MCF 10A (cell line): ENCODE data around the gene FADS6. TPM values are rescaled to one million over a fixed set of nuclear protein-coding genes. Genes with fewer than 3 reads are reported as not detected.

Experiments used
- BruUV-seq: library from RNA; stranded (reverse); fragments of 400-500 nt; replicated peaks from 2 replicates; lab custom pipeline; 2021; lab: Mats Ljungman, UMichigan
- CTCF ChIA-PET: fragments of 300-600 bp; sonication (Branson Sonifier 250); formaldehyde crosslinking; extraction: SDS; loops from one replicate; lab custom pipeline; 2021; ENCODE audit warnings: antibody characterized with exemption, inconsistent platforms; lab: Yijun Ruan, JAX
- POLR2A ChIA-PET: fragments of 300-600, 350-650 bp; sonication (Branson Sonifier 250); formaldehyde crosslinking; extraction: SDS; loops from one replicate; lab custom pipeline; 2020; ENCODE audit warnings: antibody characterized with exemption, inconsistent platforms; lab: Yijun Ruan, JAX
- DNase-seq: peaks from one replicate; pipeline ENCODE4 v3.0.0-alpha.2; 2018; ENCODE audit not compliant: unreplicated experiment
- H3K27ac Mint-ChIP-seq: one replicate; pipeline ENCODE4 v1.8.0; 2022; ENCODE audit warnings: mild to moderate bottlenecking, low read depth, mixed read lengths; ENCODE audit not compliant: unreplicated experiment
- H3K27me3 Mint-ChIP-seq: one replicate; pipeline ENCODE4 v1.8.0; 2022; ENCODE audit warnings: mixed read lengths; ENCODE audit not compliant: insufficient read depth, unreplicated experiment
- H3K36me3 Mint-ChIP-seq: one replicate; pipeline ENCODE4 v1.8.0; 2022; ENCODE audit warnings: mild to moderate bottlenecking, moderate library complexity, mixed read lengths; ENCODE audit not compliant: insufficient read depth, unreplicated experiment
- H3K4me1 Mint-ChIP-seq: one replicate; pipeline ENCODE4 v1.8.0; 2022; ENCODE audit warnings: mixed read lengths; ENCODE audit not compliant: insufficient read depth, unreplicated experiment
- H3K4me3 Mint-ChIP-seq: one replicate; pipeline ENCODE4 v1.8.0; 2022; ENCODE audit warnings: mild to moderate bottlenecking, moderate library complexity, mixed read lengths; ENCODE audit not compliant: unreplicated experiment
- H3K9me3 Mint-ChIP-seq: one replicate; pipeline ENCODE4 v1.8.0; 2022; ENCODE audit warnings: mixed read lengths; ENCODE audit not compliant: unreplicated experiment
- CTCF ChIP-seq: fragments of 200-600 bp; IDR thresholded peaks from one replicate; pipeline ENCODE4 v1.8.0; 2022; ENCODE audit warnings: antibody characterized with exemption, mild to moderate bottlenecking; ENCODE audit not compliant: unreplicated experiment
- intact Hi-C: fragments of 100-400 bp; cut with micrococcal nuclease; formaldehyde crosslinking; loops from 2 replicates; pipeline ENCODE4 v1.14.1; 2022
- total RNA-seq: library from RNA; stranded (reverse); gene quantifications from 2 replicates; pipeline ENCODE4 v1.2.3, GENCODE V29; 2022

Gene FADS6
- total RNA-seq, 1 experiment from 2014 or later = not detected

GRCh38 chr17:74893936-74894671, 671 bp upstream of the FADS6 start:
- ChIA-PET POLR2A (interaction anchor here (0.9 kb wide), 1 partner anchor 21 kb away, joined by 3 read pairs; the partner anchor contains the start of gene FDXR), CTCF (interaction anchor here (1.0 kb wide), 1 partner anchor 28 kb away, joined by 3 read pairs; no protein-coding TSS in a partner anchor)
- intact Hi-C loops = no loop called here

GRCh38 chr17:74892013-74892841, 1.2 kb downstream of the FADS6 start:
- Mint-ChIP-seq H3K9me3 (no peaks in the 10 kb centered on the region), H3K4me1 (no peaks in the 10 kb centered on the region), H3K27ac (no peak overlapping the region), H3K4me3 (no peak overlapping the region), H3K27me3 (peaks cover 53% of the 10 kb centered on the region), H3K36me3 (no peaks in the 10 kb centered on the region)
- CTCF ChIA-PET = interaction anchor here (0.7 kb wide), 3 partner anchors 25 to 1333 kb away, joined by 3 read pairs; no protein-coding TSS in a partner anchor
- no TSS peak for BruUV-seq
- DNase-seq = no peak
- intact Hi-C loops = no loop called here
- no peak for TF ChIP-seq CTCF
- POLR2A ChIA-PET = interaction anchor here (0.7 kb wide), 1 partner anchor 19 kb away, joined by 5 read pairs; the partner anchor contains the start of gene FDXR

More at GRCh38 chr17:74893936-74894671, 671 bp upstream of the FADS6 start:
- TF ChIP-seq CTCF = no peak
- DNase-seq = no peak
- no peaks in the 10 kb centered on the region for H3K4me1 Mint-ChIP-seq
- no peaks in the 10 kb centered on the region for H3K9me3 Mint-ChIP-seq
- H3K27me3 Mint-ChIP-seq = peaks cover 53% of the 10 kb centered on the region
- H3K4me3 Mint-ChIP-seq = no peak overlapping the region
- H3K27ac Mint-ChIP-seq = no peak overlapping the region
- no TSS peak for BruUV-seq
- no peaks in the 10 kb centered on the region for H3K36me3 Mint-ChIP-seq

- ChIA-PET POLR2A (interaction anchor here (1.2 kb wide), 1 partner anchor 17 kb away, joined by 7 read pairs; no protein-coding TSS in a partner anchor), CTCF (interaction anchor here (0.9 kb wide), 1 partner anchor 347 kb away, joined by 3 read pairs; no protein-coding TSS in a partner anchor)
- Mint-ChIP-seq H3K27me3 (peaks cover 47% of the 10 kb centered on the region), H3K36me3 (no peaks in the 10 kb centered on the region), H3K27ac (no peak overlapping the region), H3K4me1 (no peaks in the 10 kb centered on the region), H3K4me3 (no peak overlapping the region), H3K9me3 (no peaks in the 10 kb centered on the region)
- no peak for TF ChIP-seq CTCF
- intact Hi-C loops = no loop called here
- no TSS peak for BruUV-seq
- no peak for DNase-seq
Observed at GRCh38 chr17:74890554-74890953, 2.9 kb downstream of the FADS6 start.
